Karpas-422 (cell line): ENCODE data around the gene URI1. TPM values are rescaled to one million over a fixed set of nuclear protein-coding genes. Genes with fewer than 3 reads are reported as not detected.

Source experiments
- DNase-seq: peaks from one replicate; pipeline ENCODE4 v3.0.0-alpha.2; 2015
- H2AFZ ChIP-seq: fragments of 200-600 bp; sonication (generic); 2 replicates; pipeline ENCODE4 v1.6.1; 2014; ENCODE audit warnings: antibody characterized with exemption, low read length, mixed read lengths
- H3K27ac ChIP-seq: fragments of 200-600 bp; sonication (generic); 2 replicates; pipeline ENCODE4 v1.5.1; 2014; ENCODE audit warnings: mild to moderate bottlenecking, low read length, moderate library complexity
- H3K27me3 ChIP-seq: fragments of 200-600 bp; sonication (generic); 2 replicates; pipeline ENCODE4 v1.6.1; 2014; ENCODE audit warnings: low read length, mixed read lengths
- H3K36me3 ChIP-seq: fragments of 200-600 bp; sonication (generic); 2 replicates; pipeline ENCODE4 v1.6.1; 2014; ENCODE audit warnings: low read length, mixed read lengths; ENCODE audit not compliant: insufficient read depth
- H3K4me1 ChIP-seq: fragments of 200-600 bp; sonication (generic); 2 replicates; pipeline ENCODE4 v1.6.1; 2014; ENCODE audit warnings: mild to moderate bottlenecking, low read length, mixed read lengths
- H3K4me2 ChIP-seq: fragments of 200-600 bp; sonication (generic); 2 replicates; pipeline ENCODE4 v1.6.1; 2014; ENCODE audit warnings: low read length, low read depth, mild to moderate bottlenecking; ENCODE audit not compliant: poor library complexity, severe bottlenecking
- H3K4me3 ChIP-seq: fragments of 200-600 bp; sonication (generic); 2 replicates; pipeline ENCODE4 v1.5.1; 2014; ENCODE audit warnings: mild to moderate bottlenecking, antibody characterized with exemption, low read length, mixed read lengths
- H3K79me2 ChIP-seq: fragments of 200-600 bp; sonication (generic); 2 replicates; pipeline ENCODE4 v1.6.1; 2014; ENCODE audit warnings: mild to moderate bottlenecking, low read length, mixed read lengths
- H3K9ac ChIP-seq: fragments of 200-600 bp; sonication (generic); 2 replicates; pipeline ENCODE4 v1.6.0; 2014; ENCODE audit warnings: low read length
- H3K9me2 ChIP-seq: fragments of 200-600 bp; sonication (generic), shearing (Covaris generic); replicated peaks from 2 replicates; pipeline ENCODE4 v1.6.0; 2014; ENCODE audit warnings: mild to moderate bottlenecking, low read length, moderate library complexity; ENCODE audit not compliant: insufficient read depth
- H3K9me3 ChIP-seq: fragments of 300-700, 200-600 bp; sonication (generic); 2 replicates; pipeline ENCODE4 v1.6.1; 2014; ENCODE audit warnings: low read length, mixed read lengths
- H4K20me1 ChIP-seq: fragments of 200-600 bp; sonication (generic); 2 replicates; pipeline ENCODE4 v1.6.1; 2014; ENCODE audit warnings: mild to moderate bottlenecking, antibody characterized with exemption, low read length, low read depth; ENCODE audit not compliant: insufficient read depth
- total RNA-seq: library from RNA; depleted of rRNA; stranded (reverse); fragments of >200 nt; shearing (Covaris generic); gene quantifications from 2 replicates; pipeline ENCODE4 v1.2.3, GENCODE V29; 2014; ENCODE audit warnings: low replicate concordance

Gene URI1
- total RNA-seq, 1 experiment from 2014 or later, result 77.7 TPM

DNA sequence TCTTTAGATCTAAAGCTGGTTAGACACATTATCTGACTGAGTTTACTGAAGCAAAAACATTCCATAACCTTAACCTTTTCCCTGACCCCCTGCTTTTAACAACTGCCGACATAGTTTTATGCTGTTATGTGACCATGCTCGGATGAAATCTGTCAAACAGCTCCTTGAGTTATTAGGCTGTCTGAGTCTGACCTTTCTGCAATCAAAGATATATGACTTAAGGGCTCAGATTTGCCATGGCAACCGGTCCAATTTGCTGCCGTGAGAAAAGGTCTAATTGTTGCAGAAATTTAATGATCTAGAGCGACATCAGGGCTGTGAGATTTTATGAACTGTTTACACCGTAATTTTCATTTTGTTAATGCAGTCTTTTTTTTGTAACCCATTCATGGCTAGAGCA is 61.8 kb downstream of the URI1 start:
- Histone ChIP-seq H3K4me2 (no peak overlapping the region), H3K4me3 (no peak overlapping the region), H3K4me1 (peaks cover 8% of the 10 kb centered on the region; the same call in 1 of the 2 replicates), H3K27ac (no peak overlapping the region), H2AFZ (no peak overlapping the region), H3K9me3 (no peaks in the 10 kb centered on the region), H3K36me3 (peaks cover 37% of the 10 kb centered on the region), H3K9me2 (no peaks in the 10 kb centered on the region), H3K79me2 (peaks cover 93% of the 10 kb centered on the region), H3K9ac (no peak overlapping the region), H3K27me3 (no peaks in the 10 kb centered on the region), H4K20me1 (no peaks in the 10 kb centered on the region)
- DNase-seq, result no peak

DNA sequence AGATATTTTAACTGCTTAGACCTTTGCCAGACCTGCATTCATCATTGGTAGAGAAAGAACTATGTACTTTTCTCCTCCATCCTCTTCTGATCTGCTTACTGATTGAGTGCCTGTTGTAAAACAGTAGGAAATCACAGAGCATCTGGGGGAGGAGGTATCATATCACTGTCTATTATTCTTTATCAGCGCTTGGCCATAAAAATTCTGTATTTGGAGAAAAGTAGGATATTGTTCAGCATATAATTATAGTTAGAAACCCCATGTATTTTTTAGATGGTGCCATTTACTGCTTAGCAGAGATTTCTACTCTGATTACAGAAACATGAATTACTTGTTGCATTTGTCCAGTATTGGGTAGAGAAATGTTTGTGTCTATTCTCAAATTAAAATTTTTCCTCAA is 62.4 kb downstream of the URI1 start:
- no peak overlapping the region for H3K27ac ChIP-seq
- no peak overlapping the region for H3K4me2 ChIP-seq
- H3K9me2 ChIP-seq, result no peaks in the 10 kb centered on the region
- H3K9me3 ChIP-seq, result no peaks in the 10 kb centered on the region
- no peaks in the 10 kb centered on the region for H4K20me1 ChIP-seq
- H3K9ac ChIP-seq, result no peak overlapping the region
- peaks cover 93% of the 10 kb centered on the region for H3K79me2 ChIP-seq
- peaks cover 8% of the 10 kb centered on the region; the same call in 1 of the 2 replicates for H3K4me1 ChIP-seq
- H3K36me3 ChIP-seq, result peaks cover 40% of the 10 kb centered on the region
- no peak overlapping the region for H2AFZ ChIP-seq
- H3K4me3 ChIP-seq, result no peak overlapping the region
- DNase-seq, result no peak
- no peaks in the 10 kb centered on the region for H3K27me3 ChIP-seq

DNA sequence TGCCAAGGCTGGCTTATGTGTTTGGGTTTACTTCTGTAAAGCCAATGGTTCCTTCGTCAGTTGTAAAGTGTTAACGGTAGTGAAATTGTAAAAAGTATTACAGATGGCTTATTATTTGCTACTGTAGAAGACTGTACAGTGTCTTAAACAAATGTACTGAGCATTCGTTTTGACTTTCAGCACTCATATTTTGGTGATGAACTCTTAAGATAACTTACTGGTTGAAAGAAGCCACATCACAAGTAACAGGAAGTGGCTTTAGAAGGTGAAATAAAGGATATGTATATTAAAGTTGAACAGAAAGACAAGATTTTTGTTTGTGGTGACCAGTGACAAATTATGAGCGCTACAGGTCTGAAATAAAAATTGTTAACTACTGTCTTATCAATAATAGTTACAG is 64.2 kb downstream of the URI1 start:
- Histone ChIP-seq H3K9me2 (no peaks in the 10 kb centered on the region), H3K36me3 (peaks cover 43% of the 10 kb centered on the region), H3K4me3 (no peak overlapping the region), H3K4me2 (no peak overlapping the region), H3K27ac (no peak overlapping the region), H3K9ac (no peak overlapping the region), H2AFZ (no peak overlapping the region), H4K20me1 (no peaks in the 10 kb centered on the region), H3K79me2 (peaks cover 81% of the 10 kb centered on the region), H3K27me3 (no peaks in the 10 kb centered on the region), H3K9me3 (no peaks in the 10 kb centered on the region), H3K4me1 (peaks cover 4% of the 10 kb centered on the region; the same call in 1 of the 2 replicates)
- DNase-seq, result no peak

DNA sequence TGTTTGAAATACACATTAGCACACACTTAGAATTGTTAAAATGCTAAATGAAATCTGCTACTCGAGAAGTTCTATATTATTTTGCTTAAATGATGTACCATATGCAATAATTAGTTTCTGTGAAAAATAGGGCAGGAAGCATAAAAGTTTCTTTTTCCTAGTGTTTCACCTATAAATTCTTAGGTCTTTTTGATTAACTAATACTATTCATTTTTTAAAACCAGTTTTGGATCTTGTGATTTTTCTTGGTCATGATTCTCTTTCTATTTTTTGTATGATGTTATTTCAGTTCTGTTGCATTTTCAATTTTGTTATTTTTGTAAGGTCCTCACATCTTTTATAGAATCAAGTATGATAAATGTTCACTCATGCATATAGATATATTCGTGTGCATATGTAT is 66.1 kb downstream of the URI1 start:
- Histone ChIP-seq H3K36me3 (peaks cover 50% of the 10 kb centered on the region), H3K27me3 (no peaks in the 10 kb centered on the region), H3K4me1 (no peaks in the 10 kb centered on the region), H3K4me3 (no peak overlapping the region), H3K79me2 (peaks cover 64% of the 10 kb centered on the region), H2AFZ (no peak overlapping the region), H3K9me3 (no peaks in the 10 kb centered on the region), H3K4me2 (no peak overlapping the region), H3K27ac (no peak overlapping the region), H4K20me1 (no peaks in the 10 kb centered on the region), H3K9ac (no peak overlapping the region), H3K9me2 (no peaks in the 10 kb centered on the region)
- no peak for DNase-seq

DNA sequence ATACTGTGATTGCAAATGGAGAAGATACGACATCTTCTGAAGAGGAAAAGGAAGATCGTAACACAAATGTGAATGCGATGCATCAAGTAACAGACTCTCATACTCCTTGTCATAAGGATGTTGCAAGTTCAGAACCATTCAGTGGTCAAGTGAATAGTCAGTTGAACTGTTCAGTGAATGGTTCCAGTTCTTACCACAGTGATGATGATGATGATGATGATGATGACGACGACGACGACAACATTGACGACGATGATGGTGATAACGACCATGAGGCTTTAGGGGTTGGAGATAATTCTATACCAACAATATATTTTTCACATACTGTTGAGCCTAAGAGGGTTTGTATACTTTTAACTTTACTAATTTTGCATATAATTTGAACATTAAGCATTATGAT is 67.0 kb downstream of the URI1 start:
- H4K20me1 ChIP-seq, result no peaks in the 10 kb centered on the region
- no peaks in the 10 kb centered on the region for H3K4me1 ChIP-seq
- H3K9me2 ChIP-seq, result no peaks in the 10 kb centered on the region
- no peak overlapping the region for H3K9ac ChIP-seq
- no peak for DNase-seq
- no peak overlapping the region for H2AFZ ChIP-seq
- H3K79me2 ChIP-seq, result peaks cover 56% of the 10 kb centered on the region
- no peaks in the 10 kb centered on the region for H3K27me3 ChIP-seq
- no peak overlapping the region for H3K4me2 ChIP-seq
- H3K27ac ChIP-seq, result no peak overlapping the region
- no peaks in the 10 kb centered on the region for H3K9me3 ChIP-seq
- H3K4me3 ChIP-seq, result no peak overlapping the region
- H3K36me3 ChIP-seq, result peaks cover 56% of the 10 kb centered on the region

DNA sequence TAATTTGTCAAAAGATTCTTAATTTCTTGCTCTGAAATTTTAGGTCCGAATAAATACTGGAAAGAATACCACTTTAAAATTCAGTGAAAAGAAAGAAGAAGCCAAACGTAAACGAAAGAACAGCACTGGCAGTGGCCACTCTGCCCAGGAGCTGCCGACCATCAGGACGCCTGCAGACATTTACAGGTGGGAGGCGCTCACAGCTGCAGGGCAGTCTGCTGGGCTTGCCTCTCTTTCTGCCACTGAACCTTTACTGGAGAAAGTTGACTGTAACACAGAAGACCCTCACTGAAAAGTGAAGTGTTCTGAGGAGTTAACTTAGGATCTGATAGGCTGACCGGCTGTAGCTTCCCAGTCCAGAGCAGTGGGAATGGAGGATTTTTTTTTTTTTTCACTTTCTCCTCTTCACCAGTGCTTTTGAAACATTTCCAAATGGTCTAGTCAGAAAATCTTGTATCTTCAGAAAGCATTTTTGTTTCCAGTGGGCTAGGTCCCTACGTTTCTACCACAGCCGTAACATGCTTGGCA is 69.1 kb downstream of the URI1 start:
- H3K36me3 ChIP-seq, result peaks cover 55% of the 10 kb centered on the region
- H3K4me3 ChIP-seq, result no peak overlapping the region
- H3K9ac ChIP-seq, result no peak overlapping the region
- H3K79me2 ChIP-seq, result peaks cover 41% of the 10 kb centered on the region
- H3K4me2 ChIP-seq, result no peak overlapping the region
- peaks cover 13% of the 10 kb centered on the region for H3K4me1 ChIP-seq
- H3K27ac ChIP-seq, result no peak overlapping the region
- no peaks in the 10 kb centered on the region for H4K20me1 ChIP-seq
- DNase-seq, result no peak
- H3K27me3 ChIP-seq, result no peaks in the 10 kb centered on the region
- no peak overlapping the region for H2AFZ ChIP-seq
- no peaks in the 10 kb centered on the region for H3K9me3 ChIP-seq
- H3K9me2 ChIP-seq, result no peaks in the 10 kb centered on the region

DNA sequence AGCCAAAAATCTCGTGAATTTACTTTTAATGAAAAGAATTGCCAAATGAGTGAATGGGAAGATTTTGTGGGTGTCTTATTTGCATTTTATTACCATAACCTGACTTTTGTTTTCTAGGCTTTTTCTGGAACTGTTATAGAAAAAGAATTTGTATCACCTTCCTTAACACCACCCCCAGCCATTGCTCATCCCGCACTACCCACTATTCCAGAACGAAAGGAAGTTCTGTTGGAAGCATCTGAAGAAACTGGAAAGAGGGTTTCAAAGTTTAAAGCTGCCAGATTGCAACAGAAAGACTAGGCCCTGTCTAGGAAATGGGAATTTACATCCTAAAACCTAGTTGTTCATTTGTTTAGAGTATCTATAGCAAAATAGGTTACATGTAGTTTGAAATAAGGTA is 72.7 kb downstream of the URI1 start:
- Histone ChIP-seq H3K79me2 (peaks cover 15% of the 10 kb centered on the region), H3K4me2 (no peak overlapping the region), H4K20me1 (no peaks in the 10 kb centered on the region), H3K9me2 (no peaks in the 10 kb centered on the region), H3K36me3 (peaks cover 48% of the 10 kb centered on the region), H3K9ac (no peak overlapping the region), H3K9me3 (no peaks in the 10 kb centered on the region), H3K4me1 (peaks cover 25% of the 10 kb centered on the region), H2AFZ (no peak overlapping the region), H3K27me3 (no peaks in the 10 kb centered on the region), H3K4me3 (no peak overlapping the region), H3K27ac (no peak overlapping the region)
- no peak for DNase-seq

DNA sequence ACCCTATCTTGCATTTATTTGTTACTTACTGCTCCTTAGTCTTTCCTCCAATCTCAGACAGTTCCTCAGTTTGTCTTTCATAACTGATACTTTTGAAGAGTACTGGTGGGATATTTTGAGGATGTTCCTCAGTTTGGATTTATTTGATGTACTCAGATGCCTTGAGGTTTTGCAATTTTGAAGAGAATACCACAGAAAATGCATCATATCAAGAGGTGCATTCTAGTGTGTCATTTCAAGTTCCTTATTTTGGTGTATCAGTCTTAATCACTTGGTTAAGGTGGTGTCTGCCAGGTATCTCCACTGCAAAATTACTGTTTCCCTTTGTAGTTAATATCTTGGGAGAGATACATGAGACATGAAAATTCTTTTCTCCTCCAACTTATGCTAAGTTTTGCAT is 75.1 kb downstream of the URI1 start:
- Histone ChIP-seq H3K9me3 (no peaks in the 10 kb centered on the region), H3K36me3 (peaks cover 50% of the 10 kb centered on the region), H3K9me2 (no peaks in the 10 kb centered on the region), H3K27ac (peak overlapping the region; percentile 39), H3K4me1 (peaks cover 25% of the 10 kb centered on the region), H2AFZ (no peak overlapping the region), H3K4me2 (no peak overlapping the region), H3K79me2 (peaks cover 12% of the 10 kb centered on the region), H4K20me1 (no peaks in the 10 kb centered on the region), H3K27me3 (no peaks in the 10 kb centered on the region), H3K9ac (no peak overlapping the region), H3K4me3 (no peak overlapping the region)
- peak; percentile 53 for DNase-seq

DNA sequence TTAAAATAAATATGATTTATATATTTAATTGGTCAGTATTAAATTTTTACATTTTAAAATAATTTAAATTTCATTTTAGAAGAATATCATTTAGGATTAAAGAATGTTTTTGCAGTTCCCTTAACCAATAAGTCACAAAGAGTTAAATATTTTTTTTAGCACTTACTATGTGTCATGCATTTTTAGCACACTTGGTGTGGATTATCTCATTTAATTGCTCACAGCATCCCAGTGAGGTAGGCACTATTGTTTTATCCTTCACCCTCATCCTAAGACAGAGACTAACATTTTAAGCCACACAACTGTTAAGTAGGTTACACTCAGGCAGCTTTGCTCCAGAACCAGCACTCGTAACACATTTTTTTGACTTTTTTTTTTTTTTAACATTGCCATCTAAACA is 78.2 kb downstream of the URI1 start:
- Histone ChIP-seq H3K4me2 (no peak overlapping the region), H3K9ac (no peak overlapping the region), H2AFZ (no peak overlapping the region), H3K9me2 (no peaks in the 10 kb centered on the region), H3K79me2 (peaks cover 29% of the 10 kb centered on the region), H4K20me1 (no peaks in the 10 kb centered on the region), H3K27me3 (no peaks in the 10 kb centered on the region), H3K36me3 (peaks cover 23% of the 10 kb centered on the region), H3K4me3 (no peak overlapping the region), H3K4me1 (peaks cover 36% of the 10 kb centered on the region), H3K9me3 (no peaks in the 10 kb centered on the region), H3K27ac (no peak overlapping the region)
- DNase-seq, result no peak
